NCI-H526 treated with DMSO at 0.1 percent for 48 hours (cell line): ENCODE data around the gene CSNK1A1L.
"Not testable (repeated sequence)": the region's sequence is repeated elsewhere in the genome, so short reads cannot be mapped to it uniquely, and the experiment has no call there.

Experiments used
- DNase-seq: peaks from one replicate; lab custom pipeline; 2025; lab: John Stamatoyannopoulos, UW

The CSNK1A1L gene

GRCh38 chr13:37058910-37059847, 46.3 kb downstream of the CSNK1A1L start, which contains the start of gene SUPT20H:
TSS of gene SUPT20H (minus strand) at chr13:37059688. CDS start at chr13:37051490, 8,198 bp downstream.
- DNase-seq: peak; percentile 88

GRCh38 chr13:37056228-37056627, 49.2 kb downstream of the CSNK1A1L start:
- not testable (repeated sequence) for DNase-seq
